ENCODE results near the gene CFL2. TPM values are rescaled to one million over a fixed set of nuclear protein-coding genes. Genes with fewer than 3 reads are reported as not detected.

Gene CFL2
- total RNA-seq, 5 donors from 2014 or later (not counting 1 experiment from before 2014, with no cell fraction given): 10.7 to 27.3 (median 13.9) TPM

- CTCF ChIA-PET: interaction anchor here in 1 of 2 donors (1.1 kb wide), 1 partner anchor 64 kb away, joined by 3 read pairs; no protein-coding TSS in a partner anchor
- Mint-ChIP-seq H3K4me1 (peaks cover 5 to 7% (median 6%) of the 10 kb centered on the region in 3 donors), H3K9me3 (peaks cover 0 to 6% (median 3%) of the 10 kb centered on the region in 3 donors), H3K4me3 (no peak overlapping the region), H3K36me3 (no peaks in the 10 kb centered on the region), H3K27me3 (no peaks in the 10 kb centered on the region), H3K27ac (no peak overlapping the region)
- peaks cover 2 to 6% of the 10 kb centered on the region in 2 experiments for H3K4me1 ChIP-seq (ENCODE audit: control insufficient read depth in 1 of 2, extremely low read depth in 1 of 2, insufficient read depth in 2 of 2, low read length in 2 of 2)
- POLR2A ChIA-PET: no interaction called here
- no peak for ATAC-seq (replicated peaks in 1 of 4)
- DNase-seq: no peak
- peaks cover 0 to under 1% of the 10 kb centered on the region in 2 experiments for H3K27me3 ChIP-seq (replicated peaks in 1 of 2; ENCODE audit: control insufficient read depth in 2 of 2, extremely low read depth in 1 of 2, insufficient read depth in 2 of 2, low read length in 1 of 2)
- H3K27ac ChIP-seq (ENCODE audit: low read length): no peak overlapping the region
- H3K9me3 ChIP-seq: no peaks in the 10 kb centered on the region
- H3K36me3 ChIP-seq (ENCODE audit: control insufficient read depth in 2 of 2, extremely low read depth in 1 of 2, insufficient read depth in 1 of 2, low read length in 1 of 2): no peaks in the 10 kb centered on the region
- no peak overlapping the region for H3K4me3 ChIP-seq (ENCODE audit: control insufficient read depth in 1 of 2, extremely low read depth in 1 of 2, low read length in 1 of 2)
Observed at GRCh38 chr14:34660796-34661195, 53.6 kb downstream of the CFL2 start.

Other genes with a start within 250 kb of the CFL2 start
- gene EAPP, start 174.9 kb downstream of the CFL2 start, total RNA-seq: 10 to 100 TPM; 48.9 to 77.7 (median 53.6) TPM
- gene SNX6, start 84.4 kb downstream of the CFL2 start, total RNA-seq: 10 to 100 TPM; 63.4 to 69.1 (median 64.6) TPM
- 10 to 100 TPM; 38.0 to 56.2 (median 44.6) TPM for gene BAZ1A, start 160.8 kb upstream of the CFL2 start, total RNA-seq

All from T-cell (primary cell).